HG03521 (cell line): Measurements from ENCODE around the gene ACCSL.

Experiments used
- ATAC-seq: cut with Tn5 transposase; IDR thresholded peaks from one replicate; pipeline ENCODE4 v1.9.1; 2021; ENCODE audit warnings: mild to moderate bottlenecking, moderate library complexity; ENCODE audit not compliant: unreplicated experiment

The ACCSL gene

GRCh38 chr11:44017443-44018126, 30.2 kb upstream of the ACCSL start:
- no peak for ATAC-seq

- ATAC-seq, result no peak
Measured at GRCh38 chr11:44018127-44018521, 29.7 kb upstream of the ACCSL start.

- no peak for ATAC-seq
Measured at GRCh38 chr11:44018829-44019228, 29.0 kb upstream of the ACCSL start.

GRCh38 chr11:44024977-44025376, 22.8 kb upstream of the ACCSL start:
- ATAC-seq, result no peak

DNA sequence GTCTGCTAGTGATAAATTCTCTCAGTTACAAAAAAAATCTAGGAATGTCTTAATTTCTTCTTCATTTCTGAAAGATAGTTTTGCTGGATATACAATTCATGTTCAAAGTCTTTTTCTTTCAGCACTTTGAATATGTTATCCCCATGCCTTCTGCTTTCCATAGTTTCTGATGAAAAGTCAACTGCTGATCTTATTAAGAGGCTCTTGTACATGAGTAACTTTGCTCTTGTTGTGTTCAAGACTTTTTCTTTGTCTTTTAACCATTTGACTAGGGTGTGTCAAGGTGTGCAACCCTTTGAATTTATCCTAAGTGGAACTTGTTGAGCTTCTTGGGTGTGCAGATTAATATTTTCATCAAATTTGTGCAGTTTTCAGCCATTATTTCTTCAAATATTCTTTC, 22.1 kb upstream of the ACCSL start:
- ATAC-seq, result no peak

GRCh38 chr11:44028401-44028800, 19.4 kb upstream of the ACCSL start:
- no peak for ATAC-seq

- no peak for ATAC-seq
Measured at GRCh38 chr11:44028816-44029506, 18.8 kb upstream of the ACCSL start.

- ATAC-seq, result no peak
Measured at GRCh38 chr11:44029507-44029845, 18.3 kb upstream of the ACCSL start.

GRCh38 chr11:44029977-44030911, 17.5 kb upstream of the ACCSL start:
- ATAC-seq, result no peak

DNA sequence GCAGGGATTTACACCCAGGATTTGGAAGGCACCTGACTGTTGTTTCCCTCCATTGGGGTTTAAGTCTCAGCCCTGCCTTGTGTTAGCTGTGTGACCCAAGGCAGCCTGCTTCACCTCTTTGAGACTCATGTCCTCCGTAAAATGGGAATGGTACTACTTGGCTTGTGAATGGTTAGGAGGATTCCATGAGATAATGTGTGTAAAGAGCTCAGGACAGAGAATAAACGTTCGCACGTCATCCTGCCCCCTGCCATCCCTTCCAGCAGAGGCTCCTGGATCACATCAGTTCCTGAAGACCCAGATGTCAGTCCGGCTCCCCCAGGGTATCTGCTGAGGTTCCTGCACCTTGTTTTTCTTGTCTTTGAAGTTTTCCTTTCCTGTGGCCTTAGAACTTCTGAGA, 16.8 kb upstream of the ACCSL start:
- ATAC-seq, result no peak

GRCh38 chr11:44031549-44031948, 16.2 kb upstream of the ACCSL start:
- ATAC-seq, result no peak

- no peak for ATAC-seq
Measured at GRCh38 chr11:44032299-44033085, 15.3 kb upstream of the ACCSL start.

GRCh38 chr11:44033411-44033850, 14.3 kb upstream of the ACCSL start:
- no peak for ATAC-seq

GRCh38 chr11:44033856-44034255, 13.9 kb upstream of the ACCSL start:
- ATAC-seq, result no peak

DNA sequence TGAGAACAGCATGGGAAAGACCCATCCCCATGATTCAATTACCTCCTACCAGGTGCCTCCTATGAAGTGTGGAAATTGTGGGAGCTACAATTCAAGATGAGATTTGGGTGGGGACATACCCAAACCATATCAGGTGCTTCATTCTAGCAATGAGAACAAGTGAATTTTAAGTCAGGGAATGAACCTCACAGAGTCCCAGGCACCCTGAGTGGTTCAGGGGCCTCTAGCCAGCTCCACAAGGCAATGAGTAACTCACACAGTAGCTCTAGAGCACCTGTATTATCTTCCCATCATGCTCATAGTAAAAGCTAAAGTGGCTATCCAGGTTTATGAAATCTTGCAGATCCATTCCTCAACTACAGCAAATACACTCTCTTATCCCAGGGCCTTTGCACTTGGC, 13.1 kb upstream of the ACCSL start:
- ATAC-seq, result no peak

DNA sequence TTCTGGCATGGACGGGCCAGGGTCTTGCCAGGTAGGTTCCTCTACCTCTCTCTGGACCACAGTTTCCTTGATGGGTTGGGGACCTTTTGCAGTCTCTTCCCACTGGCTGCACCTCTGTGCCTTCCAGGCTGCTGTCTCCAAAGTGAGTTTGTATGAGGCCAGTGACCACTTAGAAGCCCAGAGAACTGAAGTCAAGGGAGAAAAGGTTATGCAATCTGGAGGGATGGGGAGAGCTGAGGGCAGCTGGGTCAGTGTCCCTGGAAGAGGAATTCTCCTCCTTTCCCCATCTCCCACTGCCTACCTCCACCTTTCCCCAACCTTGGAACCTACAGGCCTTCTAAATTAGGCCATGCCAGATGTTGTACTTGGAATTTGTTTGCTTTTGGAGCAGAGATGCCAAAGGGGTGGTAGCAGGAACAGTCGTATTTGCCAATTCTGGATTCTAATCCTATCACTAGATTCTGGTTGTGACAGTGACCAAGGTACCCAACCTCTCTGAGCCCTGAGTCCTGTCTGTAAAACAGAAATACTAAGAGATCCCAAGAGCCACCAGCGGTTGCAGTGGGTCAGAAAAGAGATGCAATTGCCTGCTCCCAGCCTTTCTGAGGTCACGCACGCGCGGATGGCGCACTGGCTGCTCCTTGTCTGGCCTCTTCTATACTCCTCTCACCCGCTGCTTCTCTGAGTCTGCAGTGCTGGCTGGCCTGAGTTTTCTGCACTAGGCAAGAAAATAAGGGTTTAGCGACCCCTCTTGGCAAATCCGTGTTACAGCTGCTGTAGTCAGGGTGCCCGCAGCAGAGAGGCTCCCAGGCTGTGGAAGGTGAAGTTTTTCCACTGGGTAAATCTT, 10.7 kb upstream of the ACCSL start:
- peak; percentile 64 for ATAC-seq

DNA sequence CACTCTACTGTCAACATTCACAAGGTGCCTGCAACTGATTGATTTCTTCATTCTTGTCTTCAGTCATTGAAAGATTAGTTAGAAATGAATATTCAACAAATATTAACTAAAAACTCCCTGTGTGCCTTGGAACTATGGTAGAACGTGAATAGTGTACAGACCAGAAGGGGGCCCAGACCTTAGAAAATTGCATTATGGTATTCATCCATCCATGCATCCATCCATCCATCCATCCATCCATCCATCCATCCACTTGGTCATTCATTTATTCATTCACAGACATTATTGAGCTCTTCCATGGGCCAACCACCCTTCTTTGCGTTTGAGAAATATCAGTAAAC, 10.2 kb upstream of the ACCSL start:
- ATAC-seq, result no peak

DNA sequence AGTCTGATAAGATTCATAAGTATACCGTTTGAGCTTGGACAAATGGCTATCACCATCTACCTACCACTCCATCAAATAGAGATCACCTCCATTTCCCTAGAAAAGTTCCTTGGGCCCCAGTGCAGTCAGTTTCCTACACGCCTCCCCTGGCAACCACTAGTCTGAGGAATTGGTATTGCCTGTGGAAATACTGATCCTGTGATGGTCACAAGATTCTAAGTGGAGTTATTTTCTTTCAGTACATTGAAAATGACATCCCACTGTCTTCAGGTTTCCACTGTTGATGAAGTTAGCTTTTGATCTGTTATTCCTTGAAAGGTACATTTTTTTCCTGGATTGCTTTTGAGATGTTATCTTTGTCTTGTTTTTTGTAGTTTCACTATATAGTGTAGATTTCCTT, 4.6 kb upstream of the ACCSL start:
- ATAC-seq, result no peak

GRCh38 chr11:44046182-44046581, 1.6 kb upstream of the ACCSL start:
- ATAC-seq, result no peak

DNA sequence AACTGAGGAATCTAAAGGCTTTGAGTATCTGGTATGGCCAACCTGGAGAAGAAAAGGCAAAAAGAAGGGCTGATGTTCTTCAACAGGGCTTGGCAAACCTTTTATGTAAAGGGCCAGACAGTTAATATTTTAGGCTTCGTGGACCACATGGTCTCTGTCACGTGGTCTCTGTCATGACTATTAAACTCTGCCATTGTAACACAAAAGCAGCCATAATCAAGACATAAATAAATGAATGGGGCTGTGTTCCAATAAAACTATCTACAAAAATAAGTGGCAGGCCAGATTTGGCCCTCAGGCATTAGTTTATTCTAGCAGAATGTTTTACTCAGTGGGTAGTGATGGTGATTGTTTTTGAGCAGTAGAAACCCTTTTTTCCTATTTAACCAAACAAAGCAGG, 483 bp upstream of the ACCSL start:
- no peak for ATAC-seq
